ENCODE measurements around the gene CYP2W1.

CYP2W1 gene

DNA sequence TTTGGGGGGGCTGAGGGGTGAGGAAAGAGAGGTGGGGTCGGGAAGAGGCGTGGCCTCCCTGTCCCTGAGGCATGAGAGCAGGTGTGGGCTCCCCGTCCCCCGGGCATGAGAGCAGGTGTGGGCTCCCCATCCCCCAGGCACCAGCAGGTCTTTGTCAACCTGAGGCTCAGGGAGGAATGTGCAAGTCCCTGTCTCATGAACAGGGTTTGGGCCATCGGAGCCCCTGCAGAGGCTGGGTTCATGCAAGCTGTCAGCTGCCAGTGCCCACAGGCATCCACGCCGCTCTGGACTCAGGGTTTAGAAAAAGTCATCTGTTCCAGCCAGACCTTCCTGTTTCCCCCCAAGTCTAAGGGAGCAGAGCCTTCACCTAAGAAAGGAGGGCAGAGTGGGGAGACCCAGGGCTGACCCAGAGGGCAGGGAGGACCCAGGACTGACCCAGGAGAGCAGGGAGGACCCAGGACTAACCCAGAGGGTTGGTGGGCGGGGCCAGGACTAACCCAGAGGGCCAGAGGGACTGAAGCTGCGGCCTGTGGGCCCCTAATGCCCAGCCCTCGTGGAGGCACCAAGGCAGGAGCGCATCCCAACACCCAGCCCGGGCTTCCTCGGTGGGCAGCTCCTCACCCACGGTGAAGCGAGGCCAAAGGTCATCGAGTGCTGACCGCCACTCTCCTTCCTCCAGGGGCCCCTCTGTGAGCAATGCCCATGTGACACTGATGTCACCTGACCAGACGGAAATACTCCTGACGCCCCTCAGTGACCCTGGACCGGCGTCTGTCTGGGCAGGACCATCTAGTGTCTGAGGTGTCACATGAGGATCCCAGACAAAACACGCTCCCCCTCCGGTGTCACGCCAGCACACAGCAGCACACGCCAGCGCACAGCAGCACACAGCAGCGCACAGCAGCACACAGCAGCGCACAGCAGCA, 32.5 kb downstream of the CYP2W1 start:
- CTCF ChIA-PET = no interaction called here
- H3K9me3 ChIP-seq (ENCODE audit: control insufficient read depth, insufficient read depth, low read depth, low read length) = no peaks in the 10 kb centered on the region
- POLR2A ChIA-PET = no interaction called here
- no peaks in the 10 kb centered on the region for H3K4me1 ChIP-seq (ENCODE audit: control insufficient read depth, insufficient read depth, low read length)
- H3K4me3 ChIP-seq (ENCODE audit: low read depth, low read length) = no peak overlapping the region
- H3K27ac ChIP-seq (ENCODE audit: extremely low read depth, low read depth, low read length) = no peak overlapping the region
- TF ChIP-seq ZNF521 (tag by site-specific recombination; IDR thresholded peaks at IDR 0.05) (no peak), SCRT1 (tag by site-specific recombination; IDR thresholded peaks at IDR 0.05; ENCODE audit: borderline replicate concordance) (no peak), ZNF768 (tag by site-specific recombination; IDR thresholded peaks at IDR 0.05) (no peak), KLF9 (tag by site-specific recombination; IDR thresholded peaks at IDR 0.05; ENCODE audit: low read depth) (no peak), ZNF785 (tag by site-specific recombination; IDR thresholded peaks at IDR 0.05) (no peak), ZNF791 (tag by site-specific recombination; IDR thresholded peaks at IDR 0.05) (no peak), ZNF514 (tag by site-specific recombination; IDR thresholded peaks at IDR 0.05) (no peak), ZNF423 (tag by site-specific recombination; IDR thresholded peaks at IDR 0.05) (no peak)
- TF ChIP-seq, protein P1, sequence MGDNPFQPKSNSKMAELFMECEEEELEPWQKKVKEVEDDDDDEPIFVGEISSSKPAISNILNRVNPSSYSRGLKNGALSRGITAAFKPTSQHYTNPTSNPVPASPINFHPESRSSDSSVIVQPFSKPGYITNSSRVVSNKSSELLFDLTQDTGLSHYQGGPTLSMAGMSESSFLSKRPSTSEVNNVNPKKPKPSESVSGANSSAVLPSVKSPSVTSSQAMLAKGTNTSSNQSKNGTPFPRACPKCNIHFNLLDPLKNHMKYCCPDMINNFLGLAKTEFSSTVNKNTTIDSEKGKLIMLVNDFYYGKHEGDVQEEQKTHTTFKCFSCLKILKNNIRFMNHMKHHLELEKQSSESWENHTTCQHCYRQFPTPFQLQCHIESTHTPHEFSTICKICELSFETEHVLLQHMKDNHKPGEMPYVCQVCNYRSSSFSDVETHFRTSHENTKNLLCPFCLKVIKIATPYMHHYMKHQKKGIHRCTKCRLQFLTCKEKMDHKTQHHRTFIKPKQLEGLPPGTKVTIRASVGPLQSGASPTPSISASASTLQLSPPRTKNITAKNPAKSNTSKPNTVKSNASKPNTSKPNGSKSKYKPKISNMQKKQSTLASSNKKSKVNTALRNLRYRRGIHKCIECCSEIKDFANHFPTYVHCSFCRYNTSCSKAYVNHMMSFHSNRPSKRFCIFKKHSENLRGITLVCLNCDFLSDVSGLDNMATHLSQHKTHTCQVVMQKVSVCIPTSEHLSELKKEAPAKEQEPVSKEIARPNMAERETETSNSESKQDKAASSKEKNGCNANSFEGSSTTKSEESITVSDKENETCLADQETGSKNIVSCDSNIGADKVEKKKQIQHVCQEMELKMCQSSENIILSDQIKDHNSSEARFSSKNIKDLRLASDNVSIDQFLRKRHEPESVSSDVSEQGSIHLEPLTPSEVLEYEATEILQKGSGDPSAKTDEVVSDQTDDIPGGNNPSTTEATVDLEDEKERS (tag by site-specific recombination; IDR thresholded peaks at IDR 0.05) = no peak
- TF ChIP-seq, protein P2, sequence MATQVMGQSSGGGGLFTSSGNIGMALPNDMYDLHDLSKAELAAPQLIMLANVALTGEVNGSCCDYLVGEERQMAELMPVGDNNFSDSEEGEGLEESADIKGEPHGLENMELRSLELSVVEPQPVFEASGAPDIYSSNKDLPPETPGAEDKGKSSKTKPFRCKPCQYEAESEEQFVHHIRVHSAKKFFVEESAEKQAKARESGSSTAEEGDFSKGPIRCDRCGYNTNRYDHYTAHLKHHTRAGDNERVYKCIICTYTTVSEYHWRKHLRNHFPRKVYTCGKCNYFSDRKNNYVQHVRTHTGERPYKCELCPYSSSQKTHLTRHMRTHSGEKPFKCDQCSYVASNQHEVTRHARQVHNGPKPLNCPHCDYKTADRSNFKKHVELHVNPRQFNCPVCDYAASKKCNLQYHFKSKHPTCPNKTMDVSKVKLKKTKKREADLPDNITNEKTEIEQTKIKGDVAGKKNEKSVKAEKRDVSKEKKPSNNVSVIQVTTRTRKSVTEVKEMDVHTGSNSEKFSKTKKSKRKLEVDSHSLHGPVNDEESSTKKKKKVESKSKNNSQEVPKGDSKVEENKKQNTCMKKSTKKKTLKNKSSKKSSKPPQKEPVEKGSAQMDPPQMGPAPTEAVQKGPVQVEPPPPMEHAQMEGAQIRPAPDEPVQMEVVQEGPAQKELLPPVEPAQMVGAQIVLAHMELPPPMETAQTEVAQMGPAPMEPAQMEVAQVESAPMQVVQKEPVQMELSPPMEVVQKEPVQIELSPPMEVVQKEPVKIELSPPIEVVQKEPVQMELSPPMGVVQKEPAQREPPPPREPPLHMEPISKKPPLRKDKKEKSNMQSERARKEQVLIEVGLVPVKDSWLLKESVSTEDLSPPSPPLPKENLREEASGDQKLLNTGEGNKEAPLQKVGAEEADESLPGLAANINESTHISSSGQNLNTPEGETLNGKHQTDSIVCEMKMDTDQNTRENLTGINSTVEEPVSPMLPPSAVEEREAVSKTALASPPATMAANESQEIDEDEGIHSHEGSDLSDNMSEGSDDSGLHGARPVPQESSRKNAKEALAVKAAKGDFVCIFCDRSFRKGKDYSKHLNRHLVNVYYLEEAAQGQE (tag by site-specific recombination; IDR thresholded peaks at IDR 0.05) = no peak
- TF ChIP-seq, protein P3, sequence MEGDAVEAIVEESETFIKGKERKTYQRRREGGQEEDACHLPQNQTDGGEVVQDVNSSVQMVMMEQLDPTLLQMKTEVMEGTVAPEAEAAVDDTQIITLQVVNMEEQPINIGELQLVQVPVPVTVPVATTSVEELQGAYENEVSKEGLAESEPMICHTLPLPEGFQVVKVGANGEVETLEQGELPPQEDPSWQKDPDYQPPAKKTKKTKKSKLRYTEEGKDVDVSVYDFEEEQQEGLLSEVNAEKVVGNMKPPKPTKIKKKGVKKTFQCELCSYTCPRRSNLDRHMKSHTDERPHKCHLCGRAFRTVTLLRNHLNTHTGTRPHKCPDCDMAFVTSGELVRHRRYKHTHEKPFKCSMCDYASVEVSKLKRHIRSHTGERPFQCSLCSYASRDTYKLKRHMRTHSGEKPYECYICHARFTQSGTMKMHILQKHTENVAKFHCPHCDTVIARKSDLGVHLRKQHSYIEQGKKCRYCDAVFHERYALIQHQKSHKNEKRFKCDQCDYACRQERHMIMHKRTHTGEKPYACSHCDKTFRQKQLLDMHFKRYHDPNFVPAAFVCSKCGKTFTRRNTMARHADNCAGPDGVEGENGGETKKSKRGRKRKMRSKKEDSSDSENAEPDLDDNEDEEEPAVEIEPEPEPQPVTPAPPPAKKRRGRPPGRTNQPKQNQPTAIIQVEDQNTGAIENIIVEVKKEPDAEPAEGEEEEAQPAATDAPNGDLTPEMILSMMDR (tag by site-specific recombination; IDR thresholded peaks at IDR 0.05) = no peak
- TF ChIP-seq, protein P4, sequence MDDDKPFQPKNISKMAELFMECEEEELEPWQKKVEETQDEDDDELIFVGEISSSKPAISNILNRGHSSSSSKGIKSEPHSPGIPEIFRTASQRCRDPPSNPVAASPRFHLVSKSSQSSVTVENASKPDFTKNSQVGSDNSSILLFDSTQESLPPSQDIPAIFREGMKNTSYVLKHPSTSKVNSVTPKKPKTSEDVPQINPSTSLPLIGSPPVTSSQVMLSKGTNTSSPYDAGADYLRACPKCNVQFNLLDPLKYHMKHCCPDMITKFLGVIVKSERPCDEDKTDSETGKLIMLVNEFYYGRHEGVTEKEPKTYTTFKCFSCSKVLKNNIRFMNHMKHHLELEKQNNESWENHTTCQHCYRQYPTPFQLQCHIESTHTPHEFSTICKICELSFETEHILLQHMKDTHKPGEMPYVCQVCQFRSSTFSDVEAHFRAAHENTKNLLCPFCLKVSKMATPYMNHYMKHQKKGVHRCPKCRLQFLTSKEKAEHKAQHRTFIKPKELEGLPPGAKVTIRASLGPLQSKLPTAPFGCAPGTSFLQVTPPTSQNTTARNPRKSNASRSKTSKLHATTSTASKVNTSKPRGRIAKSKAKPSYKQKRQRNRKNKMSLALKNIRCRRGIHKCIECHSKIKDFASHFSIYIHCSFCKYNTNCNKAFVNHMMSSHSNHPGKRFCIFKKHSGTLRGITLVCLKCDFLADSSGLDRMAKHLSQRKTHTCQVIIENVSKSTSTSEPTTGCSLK (tag by site-specific recombination; IDR thresholded peaks at IDR 0.05) = no peak
- TF ChIP-seq, protein P5, sequence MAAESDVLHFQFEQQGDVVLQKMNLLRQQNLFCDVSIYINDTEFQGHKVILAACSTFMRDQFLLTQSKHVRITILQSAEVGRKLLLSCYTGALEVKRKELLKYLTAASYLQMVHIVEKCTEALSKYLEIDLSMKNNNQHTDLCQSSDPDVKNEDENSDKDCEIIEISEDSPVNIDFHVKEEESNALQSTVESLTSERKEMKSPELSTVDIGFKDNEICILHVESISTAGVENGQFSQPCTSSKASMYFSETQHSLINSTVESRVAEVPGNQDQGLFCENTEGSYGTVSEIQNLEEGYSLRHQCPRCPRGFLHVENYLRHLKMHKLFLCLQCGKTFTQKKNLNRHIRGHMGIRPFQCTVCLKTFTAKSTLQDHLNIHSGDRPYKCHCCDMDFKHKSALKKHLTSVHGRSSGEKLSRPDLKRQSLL (tag by site-specific recombination; IDR thresholded peaks at IDR 0.05) = no peak
- H3K36me3 ChIP-seq (ENCODE audit: control insufficient read depth in 2 of 2, insufficient read depth in 1 of 2, low read length in 2 of 2) = no peaks in the 10 kb centered on the region

Measured in HEK293 (cell line).